HT-29 (cell line): ENCODE data around the gene OR8D4. TPM values are rescaled to one million over a fixed set of nuclear protein-coding genes. Genes with fewer than 3 reads are reported as not detected.
"Not testable (repeated sequence)": the region's sequence is repeated elsewhere in the genome, so short reads cannot be mapped to it uniquely, and the experiment has no call there.

Experiments
- DNase-seq: peaks from one replicate; pipeline ENCODE4 v3.0.0-alpha.2; 2015; ENCODE audit warnings: low spot score
- total RNA-seq: library from RNA; depleted of rRNA; stranded (reverse); fragments of >200 nt; shearing (Covaris generic); gene quantifications from 2 replicates; pipeline ENCODE4 v1.2.3, GENCODE V29; 2014; rRNA removed

OR8D4 gene
- not detected in 2 replicates for total RNA-seq

DNA sequence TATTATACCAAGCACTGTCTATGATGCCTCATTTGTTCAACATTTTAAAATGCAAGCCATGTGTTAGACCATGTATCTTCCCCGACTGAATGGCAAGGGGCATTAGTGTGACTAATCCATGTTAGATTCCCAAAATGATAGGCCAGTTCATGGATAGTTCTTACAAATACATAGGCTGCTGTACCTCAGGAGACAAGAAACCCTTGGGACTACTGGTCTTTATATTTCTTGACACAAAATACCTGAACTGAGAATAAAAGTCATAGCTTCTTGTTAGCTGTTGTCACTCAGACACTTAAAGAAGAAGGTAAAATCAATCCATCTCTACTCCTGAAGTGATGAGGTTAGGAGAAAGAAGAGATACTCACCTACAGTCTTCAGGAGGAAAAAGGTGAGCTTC, at the start of gene OR8D4:
Gene OR8D4 (plus strand): TSS at position 301 of the 400 bp plus-strand sequence. CDS start 4,265 bp downstream, outside the sequence.
- no peak for DNase-seq

- DNase-seq: no peak
Observed at GRCh38 chr11:123852321-123852720, 49.6 kb upstream of the OR8D4 start.

GRCh38 chr11:123853038-123853437, 48.9 kb upstream of the OR8D4 start:
- DNase-seq: no peak

DNA sequence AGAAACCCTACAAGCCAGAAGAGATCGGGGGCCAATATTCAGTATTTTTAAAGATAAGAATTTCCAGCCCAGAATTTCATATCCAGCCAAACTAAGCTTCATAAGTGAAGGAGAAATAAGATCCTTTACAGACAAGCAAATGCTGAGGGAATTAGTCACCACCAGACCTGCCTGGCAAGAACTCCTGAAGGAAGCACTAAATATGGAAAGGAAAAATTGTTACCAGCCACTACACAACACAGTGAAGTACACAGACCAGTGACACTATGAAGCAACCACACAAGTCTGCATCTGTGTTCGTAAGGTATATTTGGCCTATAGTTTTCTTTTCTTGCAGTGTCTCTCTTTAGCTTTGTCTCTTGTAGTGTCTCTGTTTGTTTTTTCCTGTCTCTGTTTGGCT, 45.5 kb upstream of the OR8D4 start:
- DNase-seq: no peak

DNA sequence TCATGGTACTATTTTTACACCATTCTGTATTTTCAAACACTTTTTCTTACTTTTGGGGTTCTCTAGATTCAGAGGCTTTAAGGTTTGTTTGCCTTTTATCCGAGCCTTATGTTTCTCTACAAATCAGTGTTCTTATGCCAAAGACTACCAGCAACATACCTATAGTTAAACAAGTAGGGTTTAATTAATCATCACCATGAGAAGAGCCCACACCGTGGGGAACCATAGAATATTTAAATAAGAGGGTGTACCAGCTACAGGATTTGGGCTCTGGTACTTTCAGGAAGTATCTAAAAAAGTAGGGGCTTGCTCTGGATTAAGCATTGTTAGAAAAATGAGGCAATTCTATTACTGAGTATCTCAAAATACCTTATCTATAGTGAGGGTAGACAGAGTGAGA, 42.2 kb upstream of the OR8D4 start:
- no peak for DNase-seq

GRCh38 chr11:123865293-123865692, 36.7 kb upstream of the OR8D4 start:
- not testable (repeated sequence) for DNase-seq

DNA sequence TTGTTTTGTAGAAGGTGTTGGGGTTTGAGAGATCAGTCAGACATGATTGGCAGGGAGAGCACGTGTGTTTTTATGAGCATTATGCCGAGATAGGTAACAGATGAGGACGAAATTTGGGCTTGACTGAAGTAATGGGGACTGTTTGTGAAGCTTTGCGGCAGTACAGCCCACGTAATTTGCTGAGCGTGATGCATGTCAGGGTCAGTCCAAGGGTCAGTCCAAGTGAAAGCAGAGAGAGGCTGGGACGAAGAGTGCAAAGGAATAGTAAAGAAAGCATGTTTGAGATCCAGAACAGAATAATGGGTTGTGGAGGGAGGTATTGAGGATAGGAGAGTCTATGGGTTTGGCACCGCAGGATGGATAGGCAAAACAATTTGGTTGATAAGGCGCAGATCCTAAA, 34.2 kb upstream of the OR8D4 start:
- DNase-seq: not testable (repeated sequence)

DNA sequence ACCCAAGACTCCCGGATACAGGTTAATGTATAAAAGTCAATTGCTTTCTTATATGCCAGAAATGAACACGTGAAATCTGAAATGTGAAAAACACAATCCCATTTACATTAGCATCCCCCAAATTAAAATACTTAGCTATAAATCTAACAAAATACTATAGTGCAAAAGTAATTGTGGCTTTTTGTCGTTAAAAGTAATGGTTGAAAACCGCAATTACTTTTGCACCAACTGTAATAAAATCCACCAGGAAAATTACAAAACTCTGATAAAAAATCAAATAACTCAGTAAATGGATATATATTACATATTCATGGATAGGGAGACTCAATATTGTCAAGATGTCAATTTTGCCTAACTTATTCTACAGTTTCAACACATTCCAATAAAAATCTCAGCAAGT, 21.1 kb upstream of the OR8D4 start:
- no peak for DNase-seq

GRCh38 chr11:123885570-123885969, 16.4 kb upstream of the OR8D4 start, which contains the start of gene TMEM225:
Gene TMEM225, minus strand, starts transcription at chr11:123885670. Its CDS starts 245 bp downstream, at chr11:123885425.
- DNase-seq: no peak

DNA sequence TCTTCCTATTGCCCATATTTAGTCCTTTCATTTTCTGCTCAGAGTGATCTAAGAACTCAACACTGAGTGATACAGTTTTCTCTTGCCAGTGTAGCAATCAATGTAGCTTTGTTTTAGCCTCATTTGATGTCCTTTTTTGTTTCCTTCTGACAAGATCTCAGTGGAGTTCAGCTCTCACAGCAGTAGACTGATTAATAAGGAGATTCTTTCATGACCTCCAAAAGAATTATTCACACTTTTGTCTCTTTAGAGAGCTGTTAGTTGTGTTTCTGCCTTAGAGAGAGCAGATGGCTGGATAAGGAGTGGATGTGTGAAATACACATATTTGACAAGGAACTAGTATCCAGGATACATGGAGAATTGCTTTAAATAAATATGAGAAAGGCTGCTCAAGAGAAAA, 9.9 kb upstream of the OR8D4 start:
- no peak for DNase-seq

DNA sequence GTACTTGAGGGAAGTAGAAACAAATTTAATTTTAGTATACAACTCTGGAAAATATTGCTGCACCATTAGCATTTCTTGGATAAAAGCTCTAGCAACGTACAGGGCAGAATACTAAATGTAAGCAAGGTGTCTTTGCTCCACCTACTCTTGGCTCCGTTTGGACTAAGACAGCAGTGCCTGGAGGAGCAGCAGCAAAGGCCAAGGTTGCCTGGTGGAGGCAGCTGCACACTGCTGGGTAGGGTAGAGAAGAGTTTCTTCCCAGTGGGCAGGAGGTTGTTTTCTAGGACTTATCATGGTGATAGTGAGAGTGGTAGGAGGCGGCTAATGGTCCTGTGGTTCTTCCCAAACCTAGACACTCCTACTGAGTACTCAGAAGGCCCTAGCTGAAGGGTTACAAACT, 2.2 kb upstream of the OR8D4 start:
- no peak for DNase-seq

DNA sequence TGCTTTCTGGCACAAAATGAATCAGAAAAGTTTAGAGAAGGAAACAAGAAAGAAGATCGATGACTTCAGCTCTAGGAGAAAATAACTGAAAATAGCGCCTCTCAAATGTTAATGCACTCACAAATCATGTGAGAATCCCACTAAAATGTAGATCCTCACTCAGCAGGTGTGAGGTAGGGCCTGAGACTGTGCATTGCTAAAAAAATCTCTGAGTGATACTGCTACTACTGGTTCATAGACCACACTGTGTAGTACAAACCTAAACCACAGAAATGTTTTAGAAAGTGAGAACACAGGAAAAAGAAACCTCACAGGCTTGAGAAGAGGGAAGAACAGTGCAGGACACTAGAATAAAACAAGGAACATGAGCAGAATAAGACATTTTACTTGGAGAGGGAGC, 2.0 kb downstream of the OR8D4 start:
- DNase-seq: no peak

- no peak for DNase-seq
Observed at GRCh38 chr11:123904932-123905331, 3.0 kb downstream of the OR8D4 start.

GRCh38 chr11:123905826-123906225, 3.9 kb downstream of the OR8D4 start:
- DNase-seq: no peak

GRCh38 chr11:123920943-123921342, 19.0 kb downstream of the OR8D4 start:
- DNase-seq: no peak

- no peak for DNase-seq
Observed at GRCh38 chr11:123924027-123924426, 22.1 kb downstream of the OR8D4 start.

GRCh38 chr11:123939317-123939716, 37.4 kb downstream of the OR8D4 start, which contains the start of gene OR4D5:
Gene OR4D5, plus strand, starts transcription at chr11:123939617. Its CDS starts 0 bp downstream, at chr11:123939617.
- no peak for DNase-seq

DNA sequence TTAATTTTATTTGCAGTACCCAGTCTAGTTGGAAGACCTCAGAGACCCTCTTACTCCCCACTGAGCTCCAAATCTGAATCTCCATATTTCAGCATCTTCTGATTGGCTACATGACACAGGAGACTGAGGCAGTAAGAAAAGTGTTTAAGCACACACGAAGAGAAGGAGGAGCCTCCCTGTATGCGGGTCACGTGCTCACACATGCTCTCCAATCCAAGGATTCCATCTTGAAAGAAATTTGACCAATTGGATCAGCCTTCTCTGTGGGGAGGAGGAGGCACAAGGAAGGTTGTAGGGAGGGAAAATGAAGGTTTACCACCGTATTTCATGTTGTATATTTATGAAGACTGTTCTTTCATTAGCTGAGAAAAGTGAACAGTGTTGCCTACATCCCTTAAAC, 40.4 kb downstream of the OR8D4 start:
- DNase-seq: no peak

DNA sequence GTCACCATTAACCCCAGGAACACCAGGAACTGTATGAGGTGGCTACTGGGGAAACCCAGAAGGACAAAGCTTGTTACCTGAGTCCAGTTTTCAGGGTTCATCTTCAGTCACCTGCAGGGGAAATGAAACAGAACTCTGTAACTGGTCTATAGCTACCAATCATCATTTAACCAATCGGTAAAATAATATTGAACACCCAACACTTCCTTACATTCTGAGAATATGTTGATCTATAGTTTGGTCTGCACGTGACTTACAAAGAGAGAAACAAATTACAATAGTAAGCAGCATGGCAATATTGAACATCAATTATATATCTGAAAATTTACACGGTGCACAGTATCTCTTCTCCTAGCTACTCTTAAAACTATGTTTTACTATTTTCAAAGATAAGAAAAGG, 41.8 kb downstream of the OR8D4 start, which contains the start of gene OR6T1:
Gene OR6T1 (minus strand): TSS at position 101 of the 400 bp plus-strand sequence. CDS start 0 bp downstream, at position 101.
- no peak for DNase-seq

DNA sequence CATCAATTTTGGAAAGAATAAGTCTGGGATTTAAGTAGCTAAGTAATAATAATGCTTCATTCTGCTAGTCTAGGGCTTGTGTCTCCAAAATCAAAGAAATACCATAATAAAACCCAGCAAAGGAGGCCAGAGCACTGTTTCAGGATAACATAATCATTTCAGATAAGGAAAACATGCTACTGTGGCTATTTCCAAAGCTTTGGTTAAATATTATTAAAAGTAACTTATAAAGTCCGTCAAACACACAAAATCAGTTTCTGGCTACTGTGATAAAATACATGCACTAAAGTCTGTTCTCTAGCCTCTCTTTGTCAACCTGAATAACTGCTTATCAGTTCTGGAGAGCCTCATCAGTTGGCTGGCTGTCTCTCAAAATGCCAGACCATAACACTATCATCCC, 43.2 kb downstream of the OR8D4 start:
- DNase-seq: no peak

GRCh38 chr11:123956752-123957151, 54.8 kb downstream of the OR8D4 start:
- no peak for DNase-seq
